Measurements from ENCODE around the gene KRTAP12-2. TPM values are rescaled to one million over a fixed set of nuclear protein-coding genes. Genes with fewer than 3 reads are reported as not detected.

The KRTAP12-2 gene
- total RNA-seq, 2 donors from 2014 or later = not detected

GRCh38 chr21:44671911-44672310 lies 5.2 kb upstream of the KRTAP12-2 start:
- 91% methylated on average over 1 of the region's 1 CpG; no CpG with 5 or more reads in 1 of the 2 experiments for WGBS, 2 experiments (ENCODE audit: insufficient coverage in 1 of 2, insufficient read length in 1 of 2)
- Mint-ChIP-seq H3K27me3 (ENCODE audit: insufficient read depth) (peaks cover 11% of the 10 kb centered on the region), H3K9me3 (peaks cover 59% of the 10 kb centered on the region), H3K4me1 (no peaks in the 10 kb centered on the region), H3K4me3 (no peak overlapping the region), H3K27ac (no peak overlapping the region), H3K36me3 (ENCODE audit: low read depth) (peaks cover 3% of the 10 kb centered on the region)
- Histone ChIP-seq H3K9ac (ENCODE audit: extremely low read depth, low read length, poor library complexity, severe bottlenecking) (no peak overlapping the region), H3K4me3 (ENCODE audit: low read length) (no peak overlapping the region), H3K9me3 (ENCODE audit: control insufficient read depth, low read length) (peaks cover 50% of the 10 kb centered on the region), H3K36me3 (ENCODE audit: control insufficient read depth, insufficient read depth, low read length) (no peaks in the 10 kb centered on the region), H3K4me1 (ENCODE audit: control insufficient read depth, insufficient read depth, low read length) (no peaks in the 10 kb centered on the region), H3K27ac (ENCODE audit: low read depth, low read length) (no peak overlapping the region), H3K27me3 (ENCODE audit: control insufficient read depth, insufficient read depth, low read length, poor library complexity, severe bottlenecking) (no peaks in the 10 kb centered on the region)
- TF ChIP-seq CTCF (conservative IDR thresholded peaks at IDR 0.05) = no peak
- no peak for DNase-seq

DNA sequence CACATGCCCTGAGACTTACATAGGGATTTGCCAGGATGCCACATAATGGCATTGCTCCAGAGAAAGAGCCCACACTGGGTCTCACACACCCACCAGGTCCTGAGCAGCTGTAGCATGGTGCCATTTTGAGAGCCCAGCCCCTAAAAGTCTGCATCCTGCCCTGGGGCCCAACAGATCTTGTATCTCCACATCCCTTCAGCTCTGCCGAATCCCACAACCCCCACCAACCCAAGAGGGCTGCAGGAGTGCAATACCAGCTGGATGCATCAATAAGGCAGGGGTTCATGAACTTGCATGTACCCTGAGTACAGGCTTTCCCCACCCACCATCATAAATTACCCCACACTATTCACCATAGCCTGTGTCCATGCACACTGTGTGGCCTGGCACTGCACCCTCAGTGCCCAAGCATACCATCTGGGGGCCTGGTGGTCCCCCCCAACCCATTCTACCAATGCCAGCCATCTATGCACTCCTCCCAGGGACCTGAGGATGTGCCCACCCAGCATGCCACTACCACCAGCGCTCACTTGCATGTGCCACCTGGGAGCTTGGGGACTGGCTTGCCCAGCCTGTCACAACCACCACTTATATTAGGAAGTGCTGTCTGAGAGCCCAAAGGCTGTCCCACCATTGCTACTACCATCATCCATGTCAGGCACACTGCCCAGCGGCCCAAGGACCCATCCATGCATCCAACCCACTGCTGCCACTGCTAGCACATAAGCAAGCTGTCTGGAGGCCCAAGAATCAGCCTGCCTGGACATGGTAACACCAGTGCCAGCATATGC lies 4.1 kb upstream of the KRTAP12-2 start:
- DNase-seq = no peak
- peaks cover 8% of the 10 kb centered on the region for H3K27me3 Mint-ChIP-seq (ENCODE audit: insufficient read depth)
- 93% methylated on average over 3 of the region's 3 CpGs for WGBS, 2 experiments (ENCODE audit: insufficient coverage in 1 of 2, insufficient read length in 1 of 2)
- peaks cover 59% of the 10 kb centered on the region for H3K9me3 Mint-ChIP-seq
- peaks cover 3% of the 10 kb centered on the region for H3K36me3 Mint-ChIP-seq (ENCODE audit: low read depth)
- H3K9ac ChIP-seq (ENCODE audit: extremely low read depth, low read length, poor library complexity, severe bottlenecking) = no peak overlapping the region
- H3K9me3 ChIP-seq (ENCODE audit: control insufficient read depth, low read length) = peaks cover 50% of the 10 kb centered on the region
- no peak overlapping the region for H3K4me3 ChIP-seq (ENCODE audit: low read length)
- no peaks in the 10 kb centered on the region for H3K36me3 ChIP-seq (ENCODE audit: control insufficient read depth, insufficient read depth, low read length)
- TF ChIP-seq CTCF (conservative IDR thresholded peaks at IDR 0.05) = no peak
- no peak overlapping the region for H3K27ac ChIP-seq (ENCODE audit: low read depth, low read length)
- H3K4me1 Mint-ChIP-seq = no peaks in the 10 kb centered on the region
- H3K4me3 Mint-ChIP-seq = no peak overlapping the region
- H3K27ac Mint-ChIP-seq = no peak overlapping the region
- H3K27me3 ChIP-seq (ENCODE audit: control insufficient read depth, insufficient read depth, low read length, poor library complexity, severe bottlenecking) = no peaks in the 10 kb centered on the region
- H3K4me1 ChIP-seq (ENCODE audit: control insufficient read depth, insufficient read depth, low read length) = no peaks in the 10 kb centered on the region

GRCh38 chr21:44667612-44668011 lies 885 bp upstream of the KRTAP12-2 start:
- no peaks in the 10 kb centered on the region for H3K4me1 Mint-ChIP-seq
- no peak overlapping the region for H3K4me3 Mint-ChIP-seq
- 60 to 84% methylated on average over 1 of the region's 1 CpG for WGBS, 2 experiments (ENCODE audit: insufficient coverage in 1 of 2, insufficient read length in 1 of 2)
- H3K27me3 ChIP-seq (ENCODE audit: control insufficient read depth, insufficient read depth, low read length, poor library complexity, severe bottlenecking) = no peaks in the 10 kb centered on the region
- no peak overlapping the region for H3K27ac ChIP-seq (ENCODE audit: low read depth, low read length)
- peaks cover 38% of the 10 kb centered on the region for H3K9me3 ChIP-seq (ENCODE audit: control insufficient read depth, low read length)
- H3K9me3 Mint-ChIP-seq = peaks cover 47% of the 10 kb centered on the region
- H3K27ac Mint-ChIP-seq = no peak overlapping the region
- no peak overlapping the region for H3K9ac ChIP-seq (ENCODE audit: extremely low read depth, low read length, poor library complexity, severe bottlenecking)
- H3K4me1 ChIP-seq (ENCODE audit: control insufficient read depth, insufficient read depth, low read length) = no peaks in the 10 kb centered on the region
- no peaks in the 10 kb centered on the region for H3K36me3 Mint-ChIP-seq (ENCODE audit: low read depth)
- no peak for TF ChIP-seq CTCF (conservative IDR thresholded peaks at IDR 0.05)
- H3K4me3 ChIP-seq (ENCODE audit: low read length) = no peak overlapping the region
- no peak for DNase-seq
- no peaks in the 10 kb centered on the region for H3K36me3 ChIP-seq (ENCODE audit: control insufficient read depth, insufficient read depth, low read length)
- peaks cover 8% of the 10 kb centered on the region for H3K27me3 Mint-ChIP-seq (ENCODE audit: insufficient read depth)
